Endothelial cell of umbilical vein (primary cell): Measurements from ENCODE around the gene SLC23A2. TPM values are rescaled to one million over a fixed set of nuclear protein-coding genes. Genes with fewer than 3 reads are reported as not detected.

Experiments used
- BruUV-seq: library from RNA; stranded (reverse); fragments of 400-500 nt; replicated peaks from 2 replicates; lab custom pipeline; 2021; lab: Mats Ljungman, UMichigan
- CTCF ChIA-PET: fragments of 300-600, 350-600 bp; sonication (Branson Sonifier 250); formaldehyde crosslinking; loops from one replicate; lab custom pipeline; 2021; ENCODE audit warnings: antibody characterized with exemption, inconsistent platforms; lab: Charles Lee
- POLR2A ChIA-PET: fragments of 300-600, 350-600 bp; sonication (Branson Sonifier 250); formaldehyde crosslinking; loops from one replicate; lab custom pipeline; 2021; ENCODE audit warnings: antibody characterized with exemption, inconsistent platforms; lab: Charles Lee
- DNase-seq: peaks from one replicate; pipeline ENCODE4 v3.0.0-alpha.2; 2011; ENCODE audit warnings: low read depth, low spot score
- FAIRE-seq: peaks from 2 replicates; lab custom pipeline; 2011; peaks lifted over from hg19 to GRCh38; lab: Jason Lieb, UNC
- H2AFZ ChIP-seq: 2 replicates; pipeline ENCODE4 v1.6.0; 2012; ENCODE audit warnings: low read depth, low read length, control low read depth, inconsistent platforms
- H3K27ac ChIP-seq: 2 replicates; pipeline ENCODE4 v1.5.1; 2011; ENCODE audit warnings: low read depth, mild to moderate bottlenecking, control low read depth, low read length, moderate library complexity; ENCODE audit not compliant: insufficient read depth
- H3K27me3 ChIP-seq, 2 experiments: 2 replicates each; pipeline versions ENCODE4 v1.6.0 to v1.6.1; 2011; ENCODE audit warnings: low read length in 2 of 2, mixed read lengths in 1 of 2; ENCODE audit not compliant: control insufficient read depth in 2 of 2, insufficient read depth in 2 of 2
- H3K36me3 ChIP-seq, 2 experiments: 2 replicates in 1 of 2; 3 replicates in 1 of 2; pipeline ENCODE4 v1.5.1; 2011; ENCODE audit warnings: low read length in 2 of 2, mild to moderate bottlenecking in 1 of 2, moderate library complexity in 1 of 2; ENCODE audit not compliant: control insufficient read depth in 2 of 2, insufficient read depth in 2 of 2; ENCODE audit errors: extremely low read depth in 1 of 2
- H3K4me1 ChIP-seq: 3 replicates; pipeline ENCODE4 v1.5.1; 2011; ENCODE audit warnings: mild to moderate bottlenecking, low read length; ENCODE audit not compliant: control insufficient read depth, insufficient read depth; ENCODE audit errors: extremely low read depth
- H3K4me2 ChIP-seq: 2 replicates; pipeline ENCODE4 v1.6.1; 2011; ENCODE audit warnings: low read length, control low read depth, mixed read lengths; ENCODE audit not compliant: insufficient read depth
- H3K4me3 ChIP-seq, 3 experiments: fragments of 200-600 bp in 1 of 3; sonication (generic), shearing (Covaris generic) in 1 of 3; replicated peaks in 1 of 3; 2 replicates each; pipeline ENCODE4 v1.5.1; 2011 to 2016; ENCODE audit warnings: control low read depth in 3 of 3, low read length in 3 of 3, mild to moderate bottlenecking in 2 of 3, inconsistent platforms in 1 of 3, low read depth in 1 of 3, moderate library complexity in 1 of 3; ENCODE audit not compliant: insufficient read depth in 1 of 3
- H3K79me2 ChIP-seq: 2 replicates; pipeline ENCODE4 v1.6.0; 2012; ENCODE audit warnings: low read length, inconsistent platforms; ENCODE audit not compliant: control insufficient read depth, insufficient read depth
- H3K9ac ChIP-seq: replicated peaks from 2 replicates; pipeline ENCODE3; 2011; ENCODE audit warnings: low read length, control low read depth; ENCODE audit not compliant: insufficient read depth; ENCODE audit errors: extremely low read depth
- H3K9me1 ChIP-seq: replicated peaks from 3 replicates; pipeline ENCODE4 v1.6.0; 2011; ENCODE audit warnings: mild to moderate bottlenecking, low read length; ENCODE audit not compliant: control insufficient read depth, insufficient read depth; ENCODE audit errors: extremely low read depth
- H3K9me3 ChIP-seq: replicated peaks from 2 replicates; pipeline ENCODE4 v1.5.1; 2012; ENCODE audit warnings: low read length, inconsistent platforms; ENCODE audit not compliant: control insufficient read depth, insufficient read depth
- H4K20me1 ChIP-seq: replicated peaks from 2 replicates; pipeline ENCODE3; 2011; ENCODE audit warnings: mild to moderate bottlenecking, low read length; ENCODE audit not compliant: control insufficient read depth, insufficient read depth; ENCODE audit errors: extremely low read depth
- EZH2 ChIP-seq: IDR thresholded peaks from 2 replicates; pipeline ENCODE4 v1.6.1; 2012; ENCODE audit warnings: borderline replicate concordance, low read depth, mild to moderate bottlenecking, moderate library complexity, low read length, inconsistent platforms; ENCODE audit not compliant: severe bottlenecking
- FOS ChIP-seq: IDR thresholded peaks from 2 replicates; pipeline ENCODE4 v1.6.1; 2011; ENCODE audit warnings: mild to moderate bottlenecking, low read length, moderate library complexity, borderline replicate concordance; ENCODE audit not compliant: insufficient read depth
- GATA2 ChIP-seq: IDR thresholded peaks from 2 replicates; pipeline ENCODE4 v1.7.0; 2011; ENCODE audit warnings: low read depth, mild to moderate bottlenecking, moderate library complexity, mixed read lengths, low read length; ENCODE audit not compliant: insufficient read length, insufficient read depth
- JUN ChIP-seq: IDR thresholded peaks from 2 replicates; pipeline ENCODE4 v1.6.1; 2011; ENCODE audit warnings: borderline replicate concordance, low read depth; ENCODE audit not compliant: insufficient read length, insufficient read depth
- MYC ChIP-seq: IDR thresholded peaks from one replicate; pipeline ENCODE4 v1.6.1; 2011; ENCODE audit warnings: mild to moderate bottlenecking, low read depth, low read length
- POLR2A ChIP-seq: IDR thresholded peaks from 2 replicates; pipeline ENCODE4 v1.6.1; 2012; ENCODE audit warnings: low read depth, mild to moderate bottlenecking, control low read depth, low read length
- POLR2AphosphoS5 ChIP-seq: IDR thresholded peaks from 2 replicates; pipeline ENCODE4 v1.6.1; 2012; ENCODE audit warnings: low read depth, mild to moderate bottlenecking, control low read depth, low read length, moderate library complexity; ENCODE audit not compliant: insufficient read depth
- dilution Hi-C: fragments of 300-500 bp; cut with MboI; formaldehyde crosslinking; loops from one replicate; pipeline ENCODE4 v1.15.0; 2019; ENCODE audit warnings: low sequenced_read_pairs; ENCODE audit not compliant: extremely low pct_ligation_motif_present
- intact Hi-C: fragments of 100-400 bp; cut with micrococcal nuclease; formaldehyde crosslinking; loops from one replicate; pipeline ENCODE4 v1.10.0; 2022
- polyA plus RNA-seq, 4 experiments: library from polyadenylated mRNA; depleted of rRNA in 3 of 4; stranded (reverse) in 3 of 4; unstranded in 1 of 4; fragments of >200 nt; gene quantifications; 2 replicates each; pipeline versions ENCODE4 v1.2.1 to v1.2.3, GENCODE V29; 2011 to 2012; ENCODE audit warnings: missing spikeins in 1 of 4
- total RNA-seq: library from RNA; stranded (reverse); gene quantifications from 2 replicates; pipeline ENCODE4 v1.2.3, GENCODE V29; 2021
- TF ChIP-seq, protein P1 (sequence below): IDR thresholded peaks from 2 replicates; pipeline ENCODE4 v1.6.1; 2011; ENCODE audit not compliant: insufficient read depth, insufficient read length
- TF ChIP-seq, protein P2 (sequence below), 2 donors: IDR thresholded peaks; 1 replicate in 1 of 2; 2 replicates in 1 of 2; pipeline ENCODE4 v1.5.1; 2011; ENCODE audit warnings: low read length in 2 of 2, mild to moderate bottlenecking in 2 of 2, moderate library complexity in 2 of 2, control low read depth in 1 of 2, inconsistent platforms in 1 of 2, low read depth in 1 of 2; ENCODE audit not compliant: insufficient read depth in 1 of 2; ENCODE audit errors: extremely low read depth in 1 of 2

SLC23A2 gene
- total and polyA plus RNA-seq, 2 donors (not counting 3 experiments of a cell fraction or from before 2014, with no cell fraction given) = 24.4 to 24.5 TPM

DNA sequence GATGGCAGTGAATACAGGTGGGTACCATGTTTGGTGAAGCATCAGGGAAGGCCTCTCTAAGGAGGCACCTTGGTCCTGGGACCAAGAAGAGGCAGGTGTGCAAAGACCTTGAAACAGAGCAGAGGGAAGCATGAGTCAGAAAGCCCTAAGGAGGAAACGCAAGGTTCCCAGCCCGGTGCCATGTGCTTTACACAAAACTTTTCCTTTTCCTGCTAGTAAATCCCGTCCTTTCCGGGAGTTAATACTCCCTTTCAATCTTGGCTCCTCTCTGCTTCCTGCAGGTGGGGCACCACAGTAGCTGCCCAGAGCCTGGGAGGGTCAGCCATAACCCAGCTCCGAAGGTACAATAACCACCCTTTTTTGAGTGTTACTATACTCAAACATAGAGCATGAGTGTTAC is 19.4 kb upstream of the SLC23A2 start:
- Histone ChIP-seq H3K27me3 (no peaks in the 10 kb centered on the region), H3K9me1 (no peaks in the 10 kb centered on the region), H3K4me3 (no peak overlapping the region), H3K27ac (no peak overlapping the region), H3K9me3 (no peaks in the 10 kb centered on the region), H3K36me3 (no peaks in the 10 kb centered on the region), H3K4me2 (no peak overlapping the region), H3K9ac (no peak overlapping the region), H3K4me1 (peaks cover 10% of the 10 kb centered on the region), H4K20me1 (no peaks in the 10 kb centered on the region), H2AFZ (peak overlapping the region; percentile 39), H3K79me2 (no peaks in the 10 kb centered on the region)
- no TSS peak for BruUV-seq
- DNase-seq = peak; percentile 21
- ChIA-PET POLR2A (no interaction called here), CTCF (interaction anchor here (0.8 kb wide), 1 partner anchor 29 kb away, joined by 3 read pairs; no protein-coding TSS in a partner anchor)
- TF ChIP-seq, protein P1, sequence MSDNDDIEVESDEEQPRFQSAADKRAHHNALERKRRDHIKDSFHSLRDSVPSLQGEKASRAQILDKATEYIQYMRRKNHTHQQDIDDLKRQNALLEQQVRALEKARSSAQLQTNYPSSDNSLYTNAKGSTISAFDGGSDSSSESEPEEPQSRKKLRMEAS = no peak
- no peak for TF ChIP-seq POLR2AphosphoS5
- TF ChIP-seq EZH2 = no peak
- TF ChIP-seq POLR2A = no peak
- TF ChIP-seq FOS = peak; percentile 10
- dilution Hi-C loops = no loop called here
- peak; percentile 67 for FAIRE-seq
- intact Hi-C loops = no loop called here

DNA sequence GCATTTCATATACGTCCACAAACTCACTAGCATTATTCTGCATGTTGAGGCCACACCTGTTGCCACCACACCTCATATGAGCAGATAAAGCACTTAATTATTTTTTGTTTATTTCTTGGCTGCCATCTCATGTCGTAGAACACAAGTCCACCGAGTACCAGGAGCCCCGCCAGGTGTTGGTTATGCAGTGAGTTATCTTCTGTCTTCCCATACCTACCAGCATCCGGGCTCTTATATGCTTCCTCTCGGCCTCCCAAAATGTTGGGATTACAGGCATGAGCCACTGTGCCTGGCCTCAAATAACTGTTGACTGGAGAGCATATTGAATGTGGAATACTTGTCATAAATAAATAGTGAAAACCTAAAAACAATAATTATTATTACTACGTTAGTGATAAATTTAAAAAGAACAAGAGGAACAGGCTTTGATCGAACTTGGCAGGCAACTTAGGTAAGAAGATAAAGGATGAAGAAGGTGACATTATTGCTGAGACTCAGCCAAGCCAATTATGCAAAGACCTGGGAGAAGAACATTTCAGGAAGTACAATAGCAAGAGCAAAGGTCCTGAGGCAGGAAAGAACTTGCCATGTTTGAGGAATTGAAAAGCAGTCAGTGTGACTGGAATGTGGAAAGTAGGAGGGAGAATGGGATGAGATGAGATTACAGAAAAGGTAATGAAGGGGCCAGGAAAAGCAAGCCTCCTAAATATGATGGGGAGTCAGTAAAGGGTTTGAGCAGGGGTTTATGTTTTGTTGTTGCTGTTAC is 12.6 kb upstream of the SLC23A2 start:
- intact Hi-C loops (no loop called here), dilution Hi-C loops (no loop called here)
- DNase-seq (no peak), FAIRE-seq (no peak)
- ChIA-PET CTCF (no interaction called here), POLR2A (no interaction called here)
- Histone ChIP-seq H3K9me3 (no peaks in the 10 kb centered on the region), H3K4me3 (no peak overlapping the region), H3K4me1 (peaks cover under 1% of the 10 kb centered on the region), H2AFZ (no peak overlapping the region), H3K27ac (no peak overlapping the region), H3K79me2 (no peaks in the 10 kb centered on the region), H4K20me1 (no peaks in the 10 kb centered on the region), H3K9me1 (no peaks in the 10 kb centered on the region), H3K9ac (no peak overlapping the region), H3K36me3 (no peaks in the 10 kb centered on the region), H3K27me3 (peaks cover 0 to 2% of the 10 kb centered on the region in 2 experiments), H3K4me2 (no peak overlapping the region)
- no peak for TF ChIP-seq GATA2
- TF ChIP-seq, protein P2, sequence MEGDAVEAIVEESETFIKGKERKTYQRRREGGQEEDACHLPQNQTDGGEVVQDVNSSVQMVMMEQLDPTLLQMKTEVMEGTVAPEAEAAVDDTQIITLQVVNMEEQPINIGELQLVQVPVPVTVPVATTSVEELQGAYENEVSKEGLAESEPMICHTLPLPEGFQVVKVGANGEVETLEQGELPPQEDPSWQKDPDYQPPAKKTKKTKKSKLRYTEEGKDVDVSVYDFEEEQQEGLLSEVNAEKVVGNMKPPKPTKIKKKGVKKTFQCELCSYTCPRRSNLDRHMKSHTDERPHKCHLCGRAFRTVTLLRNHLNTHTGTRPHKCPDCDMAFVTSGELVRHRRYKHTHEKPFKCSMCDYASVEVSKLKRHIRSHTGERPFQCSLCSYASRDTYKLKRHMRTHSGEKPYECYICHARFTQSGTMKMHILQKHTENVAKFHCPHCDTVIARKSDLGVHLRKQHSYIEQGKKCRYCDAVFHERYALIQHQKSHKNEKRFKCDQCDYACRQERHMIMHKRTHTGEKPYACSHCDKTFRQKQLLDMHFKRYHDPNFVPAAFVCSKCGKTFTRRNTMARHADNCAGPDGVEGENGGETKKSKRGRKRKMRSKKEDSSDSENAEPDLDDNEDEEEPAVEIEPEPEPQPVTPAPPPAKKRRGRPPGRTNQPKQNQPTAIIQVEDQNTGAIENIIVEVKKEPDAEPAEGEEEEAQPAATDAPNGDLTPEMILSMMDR (IDR thresholded peaks at IDR 0.05; ENCODE audit: extremely low read depth in 1 of 2, insufficient read depth in 1 of 2, low read depth in 1 of 2, low read length in 2 of 2) = no peak
- TF ChIP-seq MYC = no peak
- no peak for TF ChIP-seq JUN
- TF ChIP-seq FOS = no peak
- TF ChIP-seq, protein P1 = no peak
- no TSS peak for BruUV-seq
